ENCODE results near the gene TNS1. TPM values are rescaled to one million over a fixed set of nuclear protein-coding genes. Genes with fewer than 3 reads are reported as not detected.

The TNS1 gene
- total RNA-seq, 1 experiment from 2014 or later, result 3.4 TPM

GRCh38 chr2:217954971-217955740 lies 47.6 kb downstream of the TNS1 start:
- DNase-seq, result no peak
- H3K4me3 Mint-ChIP-seq, result no peak overlapping the region
- Histone ChIP-seq H3K4me1 (ENCODE audit: insufficient read depth, low read length) (no peaks in the 10 kb centered on the region; the same call in 1 of the 2 replicates), H3K56ac (ENCODE audit: insufficient read length, low read depth, low read length) (no peak overlapping the region), H2BK15ac (ENCODE audit: low read depth, low read length) (no peak overlapping the region), H3T11ph (ENCODE audit: low read length) (no peak overlapping the region), H3K9me3 (ENCODE audit: control insufficient read depth, low read depth, low read length) (no peaks in the 10 kb centered on the region), H3K79me2 (ENCODE audit: insufficient read depth, low read length) (no peaks in the 10 kb centered on the region), H3K18ac (ENCODE audit: insufficient read length, low read depth, low read length) (no peak overlapping the region), H3K4me2 (ENCODE audit: insufficient read depth, insufficient read length, low read length) (no peak overlapping the region), H3K79me1 (ENCODE audit: insufficient read depth, low read depth, low read length, poor library complexity, severe bottlenecking) (no peaks in the 10 kb centered on the region), H3K23ac (ENCODE audit: insufficient read length, low read depth, low read length) (no peak overlapping the region), H2AFZ (ENCODE audit: low read length) (no peak overlapping the region), H2BK20ac (ENCODE audit: low read depth, low read length, poor library complexity, severe bottlenecking) (no peak overlapping the region), H4K20me1 (ENCODE audit: control insufficient read depth, insufficient read depth, insufficient read length) (no peaks in the 10 kb centered on the region), H2AK5ac (ENCODE audit: insufficient read length, low read length) (no peak overlapping the region), H4K91ac (ENCODE audit: insufficient read length, low read depth, low read length) (no peak overlapping the region), H3K27ac (ENCODE audit: insufficient read length, low read depth, low read length) (no peak overlapping the region), H3K9ac (ENCODE audit: extremely low read depth, insufficient read length, low read length) (no peak overlapping the region), H4K5ac (ENCODE audit: insufficient read length, low read depth, low read length) (no peak overlapping the region), H2BK12ac (ENCODE audit: insufficient read length, low read depth, low read length) (no peak overlapping the region), H3K23me2 (ENCODE audit: insufficient read length, low read depth, low read length, poor library complexity, severe bottlenecking) (no peaks in the 10 kb centered on the region), H3K4ac (ENCODE audit: low read depth, low read length) (no peak overlapping the region), H3K14ac (ENCODE audit: insufficient read depth, low read length) (no peak overlapping the region), H2BK120ac (ENCODE audit: low read depth, low read length, poor library complexity, severe bottlenecking) (no peak overlapping the region), H4K8ac (replicated peaks; ENCODE audit: insufficient read length, low read depth, low read length) (no peak overlapping the region), H3K27me3 (ENCODE audit: insufficient read depth, low read length) (no peaks in the 10 kb centered on the region), H2BK5ac (ENCODE audit: insufficient read length, low read length) (no peak overlapping the region)
- no CpG with 5 or more reads among the region's 15 CpGs for WGBS (ENCODE audit: extremely low coverage, insufficient read length, low lambda C conversion rate)
- H3K27ac Mint-ChIP-seq, result no peak overlapping the region
- H3K9me3 Mint-ChIP-seq, result no peaks in the 10 kb centered on the region
- no peak for TF ChIP-seq CTCF (conservative IDR thresholded peaks at IDR 0.05)
- H3K4me1 Mint-ChIP-seq, result peaks cover 18% of the 10 kb centered on the region in 2 experiments
- no peaks in the 10 kb centered on the region for H3K36me3 Mint-ChIP-seq (ENCODE audit: insufficient read depth in 1 of 3, low read depth in 3 of 3)
- H3K27me3 Mint-ChIP-seq (ENCODE audit: low read depth), result peaks cover 4% of the 10 kb centered on the region
